HS-27A (cell line): ENCODE measurements around the gene ZBTB32.
"Not testable (repeated sequence)": the region's sequence is repeated elsewhere in the genome, so short reads cannot be mapped to it uniquely, and the experiment has no call there.

ENCODE experiments used
- DNase-seq: peaks from one replicate; pipeline ENCODE4 v3.0.0-alpha.2; 2012; ENCODE audit warnings: low read depth, missing footprints

ZBTB32 gene

GRCh38 chr19:35704218-35704617, at the start of gene ZBTB32:
ZBTB32 (plus strand) TSS chr19:35704558; CDS start chr19:35714627, 10,069 bp downstream.
- DNase-seq, result no peak

GRCh38 chr19:35654828-35655227, 49.5 kb upstream of the ZBTB32 start:
- DNase-seq, result not testable (repeated sequence)

GRCh38 chr19:35655600-35655999, 48.8 kb upstream of the ZBTB32 start:
- no peak for DNase-seq

- DNase-seq, result no peak
Measured at GRCh38 chr19:35656700-35657099, 47.7 kb upstream of the ZBTB32 start.

- no peak for DNase-seq
Measured at GRCh38 chr19:35657904-35658700, 46.3 kb upstream of the ZBTB32 start.

GRCh38 chr19:35661995-35662340, 42.4 kb upstream of the ZBTB32 start:
- DNase-seq, result no peak

GRCh38 chr19:35663981-35664380, 40.4 kb upstream of the ZBTB32 start:
- no peak for DNase-seq

- DNase-seq, result no peak
Measured at GRCh38 chr19:35665157-35665556, 39.2 kb upstream of the ZBTB32 start.

GRCh38 chr19:35665604-35666003, 38.8 kb upstream of the ZBTB32 start:
- no peak for DNase-seq

GRCh38 chr19:35666251-35666913, 38.0 kb upstream of the ZBTB32 start, which contains the start of gene UPK1A:
UPK1A (plus strand) TSS chr19:35666517; CDS start chr19:35666813, 296 bp downstream.
- DNase-seq, result no peak

GRCh38 chr19:35669566-35669965, 34.8 kb upstream of the ZBTB32 start:
- no peak for DNase-seq

- DNase-seq, result no peak
Measured at GRCh38 chr19:35669974-35670373, 34.4 kb upstream of the ZBTB32 start.

GRCh38 chr19:35670686-35671085, 33.7 kb upstream of the ZBTB32 start:
- DNase-seq, result no peak

GRCh38 chr19:35671818-35672217, 32.5 kb upstream of the ZBTB32 start:
- DNase-seq, result no peak

GRCh38 chr19:35673121-35673804, 31.1 kb upstream of the ZBTB32 start:
- no peak for DNase-seq

GRCh38 chr19:35675589-35676140, 28.7 kb upstream of the ZBTB32 start:
- no peak for DNase-seq

GRCh38 chr19:35689836-35690235, 14.5 kb upstream of the ZBTB32 start:
- DNase-seq, result no peak

GRCh38 chr19:35691106-35691505, 13.3 kb upstream of the ZBTB32 start:
- not testable (repeated sequence) for DNase-seq

GRCh38 chr19:35692010-35692409, 12.3 kb upstream of the ZBTB32 start:
- DNase-seq, result no peak

GRCh38 chr19:35693422-35693821, 10.9 kb upstream of the ZBTB32 start:
- DNase-seq, result no peak

- peak; percentile 89 for DNase-seq
Measured at GRCh38 chr19:35693835-35694599, 10.3 kb upstream of the ZBTB32 start.

- DNase-seq, result no peak
Measured at GRCh38 chr19:35695895-35696422, 8.4 kb upstream of the ZBTB32 start.
